Stimulated activated CD4-positive, alpha-beta T cell treated with anti-CD3 and anti-CD28 coated beads, Interleukin-15, amount 100 ng/mL, for 24 hours (primary cell): ENCODE measurements around the gene REC114.

Experiments
- DNase-seq: peaks from one replicate; pipeline ENCODE4 v3.0.0-alpha.2; 2020

Gene REC114

GRCh38 chr15:73608475-73608874 is 165.5 kb downstream of the REC114 start:
- DNase-seq = no peak

GRCh38 chr15:73608941-73609340 is 166.0 kb downstream of the REC114 start:
- DNase-seq = no peak
